Fibroblast of skin of back (primary cell): Measurements from ENCODE around the gene TENT5C.

Experiments
- DNase-seq: peaks from one replicate; pipeline ENCODE4 v3.0.0-alpha.2; 2013

TENT5C gene

GRCh38 chr1:117657949-117658660 is 52.3 kb downstream of the TENT5C start:
- no peak for DNase-seq

GRCh38 chr1:117658676-117659075 is 52.8 kb downstream of the TENT5C start:
- no peak for DNase-seq

- no peak for DNase-seq
Measured at GRCh38 chr1:117659550-117660270, 53.9 kb downstream of the TENT5C start.

- no peak for DNase-seq
Measured at GRCh38 chr1:117660271-117660965, 54.6 kb downstream of the TENT5C start.

DNA sequence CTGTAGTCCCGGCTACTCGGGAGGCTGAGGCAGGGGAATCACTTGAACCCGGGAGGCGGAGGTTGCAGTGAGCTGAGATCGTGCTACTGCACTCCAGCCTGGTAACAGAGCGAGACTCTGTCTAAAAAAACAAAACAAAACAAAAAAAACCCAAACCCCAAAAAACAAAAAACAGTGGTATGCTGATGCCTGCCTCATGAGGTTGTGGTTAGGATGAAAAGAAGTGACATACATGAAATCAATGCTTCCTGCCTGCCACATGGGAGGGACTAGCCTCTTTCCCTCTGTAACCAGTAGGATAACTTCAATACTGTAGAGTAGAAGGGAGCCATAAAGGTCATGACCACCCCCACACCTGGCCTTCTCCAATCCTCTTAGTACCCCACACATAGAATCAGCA is 55.2 kb downstream of the TENT5C start:
- no peak for DNase-seq

GRCh38 chr1:117662667-117663066 is 56.8 kb downstream of the TENT5C start:
- no peak for DNase-seq

DNA sequence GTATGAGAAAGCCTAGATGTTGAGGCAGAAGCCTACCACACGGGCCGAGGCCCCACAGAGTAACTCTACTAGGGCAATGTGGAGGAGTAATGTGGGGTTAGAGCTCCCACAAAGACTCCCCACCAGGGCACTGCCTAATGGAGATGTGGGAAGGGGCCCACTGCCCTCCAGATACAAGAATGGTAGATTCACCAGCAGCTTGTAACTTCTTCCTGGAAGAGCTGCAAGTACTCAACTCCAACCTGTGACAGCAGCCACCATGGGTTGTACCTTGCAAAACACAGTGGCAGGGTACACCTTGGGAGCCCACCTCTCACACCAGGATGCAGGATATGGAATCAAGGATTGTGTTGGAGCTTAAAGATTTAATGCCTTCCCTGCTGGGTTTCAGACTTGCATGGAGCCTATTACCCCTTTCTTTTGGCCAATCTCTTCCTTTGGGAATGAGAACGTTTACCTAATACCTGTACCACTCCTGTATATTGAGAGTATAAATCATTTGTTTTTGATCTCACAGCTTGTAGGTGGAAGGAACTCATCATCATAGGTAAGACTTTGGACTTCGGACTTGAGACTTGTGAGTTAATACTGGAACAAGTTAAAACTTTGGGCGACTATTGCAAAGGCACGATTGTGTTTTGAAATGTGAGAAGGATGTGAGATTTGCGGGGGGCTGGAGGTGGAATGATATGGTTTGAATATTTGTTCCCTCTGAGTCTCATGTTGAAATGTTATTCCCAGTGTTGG is 57.5 kb downstream of the TENT5C start:
- DNase-seq = no peak

DNA sequence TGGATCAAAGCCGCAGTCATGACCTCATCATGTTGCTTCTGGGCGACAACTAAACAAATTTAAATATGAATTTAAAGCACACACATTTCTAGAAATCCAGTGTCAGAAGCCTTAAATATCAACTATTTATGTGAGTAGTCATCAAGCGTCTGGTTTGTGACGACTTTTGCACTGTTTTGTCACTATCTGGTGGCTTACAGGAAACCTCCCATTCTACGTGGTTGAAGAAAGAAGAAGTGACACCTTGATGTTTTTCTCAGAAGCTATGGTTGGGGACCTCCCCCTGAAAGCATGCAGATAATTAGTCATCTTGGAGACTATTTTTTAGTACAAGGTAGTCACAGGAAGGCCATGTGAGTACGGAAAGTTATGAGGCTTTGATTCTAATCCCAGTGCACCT is 58.5 kb downstream of the TENT5C start:
- DNase-seq = no peak

DNA sequence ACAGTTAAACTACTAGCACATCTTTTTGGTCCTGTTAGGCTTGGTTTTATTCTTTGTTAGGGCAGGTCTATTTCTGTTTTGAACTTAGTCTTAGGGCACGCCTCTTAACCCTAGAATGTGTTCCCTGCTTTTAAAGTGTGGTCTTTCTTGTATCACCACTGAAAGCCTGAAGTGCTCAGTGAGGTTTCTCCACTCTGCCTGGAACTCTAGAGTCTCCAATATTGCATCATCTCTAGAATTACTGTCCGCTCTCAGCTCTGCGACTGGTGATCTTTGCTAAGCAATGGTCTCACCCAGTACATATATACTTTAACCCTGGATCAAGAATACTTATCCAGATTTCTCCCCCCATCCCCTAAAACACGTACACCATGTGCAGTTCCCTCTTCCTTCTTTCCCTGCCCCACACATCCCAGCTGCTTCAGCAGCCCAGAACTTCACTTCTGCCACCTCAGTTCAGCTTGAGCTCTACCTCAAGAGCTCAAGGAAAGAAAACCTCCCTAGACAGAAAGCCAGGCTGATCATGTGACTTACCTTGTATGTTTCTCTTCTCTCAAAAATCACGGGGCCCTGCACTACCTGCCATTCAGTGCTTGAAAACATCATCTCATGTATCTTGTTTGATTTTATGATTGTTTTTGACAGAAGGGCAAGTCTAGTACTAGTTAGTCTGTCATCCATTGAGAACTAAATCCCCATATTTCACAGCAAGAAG is 59.9 kb downstream of the TENT5C start:
- no peak for DNase-seq

DNA sequence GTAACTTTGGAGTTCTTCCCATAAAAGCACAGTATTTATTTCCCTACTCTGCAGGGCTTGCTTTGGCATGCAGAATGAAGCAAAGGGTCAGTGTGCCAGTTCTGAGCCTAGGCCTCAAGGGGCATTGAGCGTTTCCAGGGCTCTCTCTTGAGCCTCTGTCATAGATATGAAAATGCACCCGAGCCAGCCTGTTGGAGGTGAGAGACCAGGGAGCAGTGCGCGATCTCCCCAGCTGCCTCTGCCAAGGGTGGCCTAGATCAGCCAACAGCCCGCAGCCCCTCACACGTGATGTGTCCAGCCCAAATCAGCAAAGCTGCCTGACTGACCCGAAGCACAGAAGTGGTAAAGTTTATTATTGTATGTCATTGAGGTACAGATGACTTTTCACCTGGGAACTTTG is 63.7 kb downstream of the TENT5C start:
- no peak for DNase-seq

DNA sequence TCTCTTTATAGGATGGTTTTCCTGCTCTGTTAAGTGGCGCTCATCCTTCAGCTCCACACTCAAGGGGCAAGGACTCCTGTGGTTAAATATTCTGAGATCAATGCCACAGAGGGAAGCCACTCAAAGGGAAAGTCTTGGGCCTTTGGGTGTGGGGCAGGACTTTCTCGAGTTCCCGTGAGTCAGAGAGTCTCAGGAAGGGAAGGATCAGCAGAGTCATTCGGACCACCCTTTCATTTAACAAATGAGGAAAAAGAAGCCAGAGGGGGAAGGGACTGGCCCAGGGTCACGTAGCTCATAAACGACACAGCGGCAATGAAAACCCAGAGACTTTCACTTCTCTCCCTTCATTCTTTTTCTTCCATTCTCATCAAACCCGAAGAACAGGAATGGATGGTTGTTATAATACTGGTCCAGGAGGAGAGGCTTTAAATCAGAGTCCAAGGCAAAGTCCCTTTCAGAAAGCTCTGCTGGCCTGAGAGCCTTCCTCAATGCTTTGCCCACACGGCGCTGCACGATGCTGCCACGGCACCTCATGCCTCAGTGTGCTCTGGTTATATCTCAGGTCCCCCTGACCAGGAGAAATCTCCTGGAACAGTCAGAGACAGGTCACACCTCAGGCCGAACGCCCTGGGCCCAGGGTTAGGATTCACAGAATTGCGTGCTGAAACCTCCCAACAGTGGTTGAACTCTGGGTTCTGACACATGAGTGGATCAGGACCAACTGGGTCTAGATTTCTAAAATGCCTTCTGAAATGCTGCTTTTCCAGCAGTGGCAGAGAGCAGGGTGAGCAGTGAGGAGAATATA is 65.3 kb downstream of the TENT5C start:
- no peak for DNase-seq

GRCh38 chr1:117671781-117672501 is 66.1 kb downstream of the TENT5C start:
- peak; percentile 11 for DNase-seq

GRCh38 chr1:117672756-117673155 is 66.9 kb downstream of the TENT5C start:
- DNase-seq = no peak

- DNase-seq = peak; percentile 71
Measured at GRCh38 chr1:117673405-117673804, 67.6 kb downstream of the TENT5C start.

DNA sequence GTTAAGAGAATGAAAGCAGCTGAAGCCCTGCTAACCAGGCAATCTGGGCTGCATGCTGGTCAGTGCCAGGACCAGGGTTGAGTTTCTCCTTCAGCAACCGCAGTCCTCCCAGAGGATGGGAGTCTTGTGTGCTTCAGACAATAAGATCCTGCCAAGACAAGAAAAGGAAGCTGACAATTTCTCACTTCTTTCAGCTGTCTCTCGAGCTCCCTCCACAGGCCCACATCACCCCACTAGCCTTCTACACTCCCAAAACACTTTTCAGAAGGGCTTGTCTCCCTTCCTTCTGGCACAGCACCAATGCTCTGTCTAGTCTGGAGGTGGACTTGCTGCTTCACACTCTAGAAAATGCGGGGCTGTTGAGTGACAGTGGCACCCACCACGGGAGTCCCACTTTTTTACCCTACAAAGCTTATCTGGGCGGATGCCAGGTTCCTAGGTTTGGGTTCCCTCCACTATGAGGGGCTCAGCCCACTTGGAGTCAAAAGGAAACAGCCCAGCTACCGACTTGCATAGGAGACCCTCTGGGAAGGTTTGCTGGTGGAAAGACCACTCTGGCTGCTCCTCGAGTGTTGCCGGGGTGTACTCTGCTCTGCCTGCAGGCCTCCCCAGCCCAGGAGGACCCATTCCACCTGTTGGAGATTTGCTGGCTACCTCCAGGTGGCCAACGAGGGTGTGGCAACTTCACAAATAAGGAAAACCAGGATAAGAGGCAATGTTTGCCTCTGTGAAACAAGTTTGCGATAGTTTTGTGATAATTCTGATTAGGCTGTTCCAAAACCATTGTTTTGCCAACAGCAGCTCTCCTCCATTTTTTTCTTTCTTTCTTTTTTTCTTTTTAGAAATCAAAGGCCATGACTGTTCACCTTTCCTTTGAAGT is 68.9 kb downstream of the TENT5C start:
- DNase-seq = peak; percentile 21

- DNase-seq = no peak
Measured at GRCh38 chr1:117675907-117676430, 70.1 kb downstream of the TENT5C start.

DNA sequence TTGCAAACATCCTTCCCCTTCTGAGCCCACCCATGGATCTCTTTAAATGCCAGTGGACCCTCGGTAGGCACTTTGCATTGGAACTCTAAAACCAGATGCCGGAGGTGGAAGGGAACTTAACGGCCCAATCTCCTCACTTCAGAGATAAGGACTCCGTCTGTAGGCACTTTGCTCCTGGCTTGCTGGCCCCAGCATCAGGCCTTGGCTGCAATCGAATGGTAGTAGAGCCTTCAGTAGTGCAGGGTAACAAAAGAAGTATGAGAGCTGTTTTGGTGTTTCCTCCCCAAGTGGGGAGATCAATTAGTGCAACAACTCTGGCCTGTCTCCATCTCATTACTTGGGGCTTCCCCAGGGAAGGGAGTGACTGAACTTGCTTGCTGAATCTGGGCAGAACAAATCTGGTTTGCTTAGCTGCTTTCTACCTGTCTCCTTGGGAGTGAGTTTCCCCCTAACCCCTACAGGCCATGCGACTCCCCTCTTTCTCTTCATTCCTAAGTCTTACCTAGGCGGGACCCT is 70.8 kb downstream of the TENT5C start:
- DNase-seq = no peak
